NCI-H2171 (cell line): ENCODE results near the gene TNFSF11.
"Not testable (repeated sequence)": the region's sequence is repeated elsewhere in the genome, so short reads cannot be mapped to it uniquely, and the experiment has no call there.

ENCODE experiments used
- DNase-seq: peaks from one replicate; lab custom pipeline; 2025; lab: John Stamatoyannopoulos, UW

TNFSF11 gene

DNA sequence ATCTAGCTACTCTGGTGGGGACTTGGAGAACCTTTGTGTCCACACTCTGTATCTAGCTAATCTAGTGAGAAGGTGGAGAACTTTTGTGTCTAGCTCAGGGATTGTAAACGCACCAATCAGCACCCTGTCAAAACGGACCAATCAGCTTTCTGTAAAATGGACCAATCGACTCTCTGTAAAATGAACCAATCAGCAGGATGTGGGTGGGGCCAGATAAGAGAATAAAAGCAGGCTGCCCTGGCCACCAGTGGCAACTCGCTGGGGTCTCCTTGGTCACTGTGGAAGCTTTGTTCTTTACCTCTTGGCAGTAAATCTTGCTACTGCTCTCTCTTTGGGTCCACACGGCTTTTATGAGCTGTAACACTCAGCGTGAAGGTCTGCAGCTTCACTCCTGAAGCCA is 13.6 kb upstream of the TNFSF11 start:
- not testable (repeated sequence) for DNase-seq

GRCh38 chr13:42561752-42562467 is 12.0 kb upstream of the TNFSF11 start:
- DNase-seq: no peak

DNA sequence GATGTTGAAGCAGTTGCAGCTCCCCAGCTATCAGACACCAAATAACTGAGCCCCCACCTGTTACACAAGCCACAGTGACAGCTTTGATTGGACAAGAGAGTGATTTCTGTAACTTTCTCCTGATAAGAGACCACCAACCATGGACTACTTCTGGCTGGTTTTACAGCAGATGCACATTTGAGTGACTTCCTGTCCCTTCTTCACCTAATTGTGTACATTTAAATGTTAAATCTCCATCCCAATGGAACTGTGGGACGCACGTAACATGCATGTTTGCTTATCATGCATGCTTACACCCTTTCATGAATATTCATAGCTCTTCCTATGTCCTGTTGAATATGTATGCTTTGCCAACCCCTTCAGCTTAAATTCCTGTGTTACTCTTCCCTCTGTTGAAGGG is 6.0 kb upstream of the TNFSF11 start:
- no peak for DNase-seq

GRCh38 chr13:42569576-42570344 is 4.2 kb upstream of the TNFSF11 start:
- DNase-seq: no peak

GRCh38 chr13:42571895-42572294 is 2.1 kb upstream of the TNFSF11 start:
- DNase-seq: no peak

- no peak for DNase-seq
These were observed 721 bp downstream of the TNFSF11 start for GRCh38 chr13:42574435-42575311.

DNA sequence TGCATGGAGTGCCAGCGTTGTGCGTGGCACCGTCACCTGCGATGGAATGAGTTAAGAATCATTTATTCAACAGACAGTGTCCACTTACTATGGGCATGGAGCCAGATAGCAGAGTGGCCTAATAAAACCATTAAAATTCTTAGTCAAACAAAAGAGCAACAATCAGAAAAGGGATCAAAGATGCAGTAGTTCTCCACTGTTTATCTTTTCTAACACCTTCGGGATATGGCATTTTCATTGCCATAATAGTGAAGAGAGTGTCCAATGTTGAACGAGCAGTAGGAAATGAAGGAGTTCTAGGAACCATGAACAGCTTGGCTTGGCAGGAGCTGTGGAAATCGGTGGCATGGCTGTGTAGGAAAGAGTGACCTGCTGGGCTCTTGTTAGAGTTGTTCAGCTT is 2.0 kb downstream of the TNFSF11 start:
- no peak for DNase-seq

GRCh38 chr13:42577538-42577937 is 3.6 kb downstream of the TNFSF11 start:
- DNase-seq: no peak

- DNase-seq: no peak
These were observed 6.7 kb downstream of the TNFSF11 start for GRCh38 chr13:42580644-42581043.

- no peak for DNase-seq
These were observed 7.5 kb downstream of the TNFSF11 start for GRCh38 chr13:42581427-42581826.

DNA sequence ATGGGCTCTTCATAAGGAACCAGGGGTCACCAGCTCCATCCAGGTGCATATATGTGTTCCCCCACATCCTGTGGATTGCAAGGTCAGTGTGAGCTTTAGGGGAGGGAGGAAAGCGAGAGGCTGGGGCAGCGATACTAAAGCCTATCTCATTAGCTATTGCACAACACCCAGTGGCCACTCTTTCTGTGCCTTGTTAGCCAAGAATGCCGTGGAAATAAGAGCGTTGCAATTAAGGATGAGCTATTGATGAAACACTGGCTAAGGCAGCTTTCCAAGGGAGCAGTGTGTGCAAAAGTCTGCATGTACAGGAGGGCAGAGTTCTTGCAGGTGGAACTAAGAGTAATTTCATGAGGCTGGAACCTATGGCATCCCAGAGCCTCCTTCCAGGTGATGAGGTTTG is 17.6 kb downstream of the TNFSF11 start:
- DNase-seq: no peak

GRCh38 chr13:42592915-42593900 is 19.3 kb downstream of the TNFSF11 start:
- peak; percentile 35 for DNase-seq

GRCh38 chr13:42594481-42595252 is 20.7 kb downstream of the TNFSF11 start:
- DNase-seq: peak; percentile 43

DNA sequence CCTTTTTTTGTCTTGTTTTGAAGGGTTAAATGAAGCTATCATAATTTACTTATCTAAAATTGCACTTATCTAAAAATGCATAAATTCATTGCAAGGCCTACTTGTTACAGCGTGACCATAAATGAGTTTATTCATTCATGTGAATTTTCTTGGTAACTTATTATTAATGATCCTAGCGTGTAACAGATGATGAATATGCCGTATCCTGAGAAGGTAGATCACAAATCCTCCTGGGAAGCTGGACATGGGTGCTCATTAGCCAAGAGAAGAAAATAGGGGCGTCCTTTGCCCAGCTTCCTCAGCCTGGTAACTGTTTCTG is 21.3 kb downstream of the TNFSF11 start:
- DNase-seq: no peak

DNA sequence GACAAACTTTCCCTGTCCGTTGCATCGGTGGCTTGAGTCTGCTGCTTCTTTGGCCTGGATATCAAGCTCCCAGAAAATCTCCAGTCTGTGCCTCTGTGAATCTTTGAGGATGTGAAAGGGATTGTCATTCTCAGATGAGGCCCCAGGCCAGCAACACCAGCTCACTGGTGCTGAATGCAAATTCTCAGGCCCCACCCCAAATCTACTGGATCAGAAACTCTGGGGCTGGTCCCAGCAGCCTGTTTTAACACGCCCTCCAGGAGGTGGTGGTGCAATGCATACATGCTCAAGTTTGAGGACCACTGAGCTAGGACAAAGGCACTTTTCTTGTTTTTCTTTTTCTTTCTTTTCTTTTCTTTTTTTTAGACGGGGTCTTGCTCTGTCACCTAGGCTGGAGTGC is 23.6 kb downstream of the TNFSF11 start:
- DNase-seq: no peak

DNA sequence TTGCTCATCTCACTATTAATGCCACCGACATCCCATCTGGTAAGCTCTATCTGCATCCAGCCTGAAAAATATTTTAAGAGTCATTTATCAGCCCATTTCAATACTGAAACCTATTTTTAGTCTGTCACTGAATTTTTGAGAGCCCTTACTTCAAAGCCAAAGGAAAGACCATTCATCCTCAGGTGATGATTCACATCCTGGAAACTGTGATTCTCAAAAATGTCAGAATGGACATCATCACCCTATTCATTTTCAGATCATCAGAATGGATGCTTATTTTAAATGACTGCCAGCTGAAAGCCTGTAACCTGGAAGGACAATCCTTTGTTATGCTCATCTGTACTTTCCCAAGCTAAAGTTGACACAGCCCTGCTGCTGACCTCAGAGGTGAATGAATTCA is 27.0 kb downstream of the TNFSF11 start:
- no peak for DNase-seq

DNA sequence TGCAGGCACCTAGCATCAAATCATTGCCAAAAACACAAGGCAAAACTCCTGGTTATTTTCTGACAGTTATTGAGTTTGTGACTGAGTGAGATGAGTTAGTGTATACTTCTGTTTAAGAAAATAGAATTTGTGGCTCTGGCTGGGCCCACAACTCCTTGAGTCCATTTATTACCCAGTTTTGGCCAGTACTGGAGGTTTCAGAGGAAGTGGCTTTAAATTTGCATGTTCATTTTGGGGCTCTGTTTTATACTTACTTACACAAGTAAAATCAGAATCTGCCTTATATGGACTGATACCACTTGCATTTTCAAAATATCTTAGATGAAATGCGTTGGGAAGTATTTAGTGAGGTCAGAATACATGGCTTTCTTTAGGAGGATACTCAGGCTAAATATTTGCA is 29.0 kb downstream of the TNFSF11 start:
- no peak for DNase-seq

DNA sequence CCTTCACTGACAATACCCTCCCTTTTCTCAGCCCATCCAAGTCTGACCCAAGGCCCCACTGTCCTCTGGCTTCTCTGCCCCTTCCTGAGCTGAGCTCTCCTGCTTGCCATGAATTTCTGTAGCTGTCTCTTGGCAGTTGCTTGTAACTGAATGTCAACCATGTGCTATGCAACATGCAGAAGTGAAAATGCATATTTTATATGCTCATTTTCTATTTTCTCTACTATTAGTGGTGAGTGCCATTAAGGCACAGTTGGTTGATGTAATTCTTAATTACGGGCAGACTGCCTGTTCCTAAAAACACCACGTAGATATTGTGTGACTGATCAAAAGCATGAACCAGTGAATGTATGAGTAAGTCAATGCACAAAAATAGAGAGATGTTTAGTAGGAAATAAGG is 29.6 kb downstream of the TNFSF11 start:
- DNase-seq: no peak

GRCh38 chr13:42607546-42607945 is 33.6 kb downstream of the TNFSF11 start:
- DNase-seq: no peak

DNA sequence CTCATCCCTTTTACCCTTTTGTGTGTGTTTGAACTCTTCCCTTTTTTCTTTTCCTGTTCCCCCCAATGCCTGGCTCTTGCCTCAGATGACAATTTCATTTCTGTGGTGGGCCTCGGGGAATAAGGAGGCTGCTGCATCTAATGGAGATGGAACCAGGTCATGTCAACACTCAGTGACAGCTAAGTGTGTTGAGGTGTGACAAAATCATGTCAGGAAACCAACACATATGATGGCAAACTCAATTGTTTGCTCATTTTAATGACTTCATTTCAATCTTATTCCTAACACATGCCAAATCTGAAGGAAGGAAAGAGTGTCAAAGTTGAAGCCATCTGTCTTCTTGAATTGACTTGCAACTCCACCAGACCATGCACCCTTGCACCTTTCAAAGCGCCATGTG is 36.7 kb downstream of the TNFSF11 start:
- no peak for DNase-seq
